OCI-LY1 (cell line): ENCODE results near the gene TSC1.

ENCODE experiments used
- H2AFZ ChIP-seq: fragments of 200-600 bp; sonication (generic), shearing (Covaris generic); 2 replicates; pipeline ENCODE4 v1.6.0; 2014; ENCODE audit warnings: antibody characterized with exemption, mild to moderate bottlenecking, low read length
- H3F3A ChIP-seq: fragments of 200-600 bp; sonication (generic), shearing (Covaris generic); 2 replicates; pipeline ENCODE4 v1.6.0; 2014; ENCODE audit warnings: mild to moderate bottlenecking, antibody characterized with exemption, low read length, moderate library complexity; ENCODE audit not compliant: insufficient read depth
- H3K27ac ChIP-seq: fragments of 200-600 bp; sonication (generic); 2 replicates; pipeline ENCODE4 v1.5.1; 2014; ENCODE audit warnings: low read length, mixed run types, mild to moderate bottlenecking, low read depth; ENCODE audit not compliant: poor library complexity, severe bottlenecking
- H3K27me3 ChIP-seq: fragments of 200-600 bp; sonication (generic); 2 replicates; pipeline ENCODE4 v1.6.0; 2014; ENCODE audit warnings: antibody characterized with exemption, mild to moderate bottlenecking, low read length, moderate library complexity; ENCODE audit not compliant: insufficient read depth
- H3K36me3 ChIP-seq: fragments of 200-600 bp; sonication (generic); 2 replicates; pipeline ENCODE4 v1.6.1; 2014; ENCODE audit warnings: mild to moderate bottlenecking, antibody characterized with exemption, low read length, moderate library complexity, mixed read lengths; ENCODE audit not compliant: insufficient read depth
- H3K4me1 ChIP-seq: fragments of 200-600 bp; sonication (generic); 2 replicates; pipeline ENCODE4 v1.5.1; 2014; ENCODE audit warnings: mild to moderate bottlenecking, low read length, moderate library complexity; ENCODE audit not compliant: insufficient read depth, severe bottlenecking
- H3K4me2 ChIP-seq: fragments of 200-600 bp; sonication (generic), shearing (Covaris generic); 2 replicates; pipeline ENCODE4 v1.6.1; 2014; ENCODE audit warnings: low read length
- H3K4me3 ChIP-seq: fragments of 200-600 bp; sonication (generic); 2 replicates; pipeline ENCODE4 v1.5.1; 2014; ENCODE audit warnings: low read length, low read depth, mild to moderate bottlenecking, mixed read lengths; ENCODE audit not compliant: poor library complexity, severe bottlenecking
- H3K79me2 ChIP-seq: fragments of 200-600 bp; shearing (Covaris generic); 2 replicates; pipeline ENCODE4 v1.6.1; 2016; ENCODE audit warnings: mixed run types, low read length, mixed read lengths; ENCODE audit not compliant: insufficient read depth
- H3K9ac ChIP-seq: fragments of 200-600 bp; sonication (generic), shearing (Covaris generic); 2 replicates; pipeline ENCODE4 v1.6.1; 2014; ENCODE audit warnings: mild to moderate bottlenecking, low read length, mixed read lengths
- H3K9me2 ChIP-seq: fragments of 200-600 bp; sonication (generic), shearing (Covaris generic); 2 replicates; pipeline ENCODE4 v1.6.1; 2014; ENCODE audit warnings: low read depth, mild to moderate bottlenecking, low read length, mixed read lengths
- H3K9me3 ChIP-seq: fragments of 200-600 bp; shearing (Covaris generic); 2 replicates; pipeline ENCODE4 v1.6.1; 2014; ENCODE audit warnings: low read length, mixed read lengths
- H4K20me1 ChIP-seq: fragments of 200-600 bp; sonication (generic), shearing (Covaris generic); 2 replicates; pipeline ENCODE4 v1.6.0; 2016; ENCODE audit warnings: mild to moderate bottlenecking, low read length; ENCODE audit not compliant: insufficient read depth
- EZH2 ChIP-seq: fragments of 200-600 bp; sonication (generic), shearing (Covaris generic); IDR thresholded peaks from 2 replicates; pipeline ENCODE4 v1.8.0; 2017; ENCODE audit warnings: borderline replicate concordance, mixed run types, mild to moderate bottlenecking, antibody characterized with exemption, low read length, moderate library complexity, mixed read lengths
- TF ChIP-seq, protein P1 (sequence below): fragments of 200-600 bp; sonication (generic), shearing (Covaris generic); IDR thresholded peaks from 2 replicates; pipeline ENCODE4 v1.5.1; 2017; ENCODE audit warnings: mild to moderate bottlenecking, antibody characterized with exemption, low read length, moderate library complexity, mixed read lengths

The TSC1 gene

GRCh38 chr9:132876849-132877248 lies 67.6 kb downstream of the TSC1 start:
- TF ChIP-seq, protein P1, sequence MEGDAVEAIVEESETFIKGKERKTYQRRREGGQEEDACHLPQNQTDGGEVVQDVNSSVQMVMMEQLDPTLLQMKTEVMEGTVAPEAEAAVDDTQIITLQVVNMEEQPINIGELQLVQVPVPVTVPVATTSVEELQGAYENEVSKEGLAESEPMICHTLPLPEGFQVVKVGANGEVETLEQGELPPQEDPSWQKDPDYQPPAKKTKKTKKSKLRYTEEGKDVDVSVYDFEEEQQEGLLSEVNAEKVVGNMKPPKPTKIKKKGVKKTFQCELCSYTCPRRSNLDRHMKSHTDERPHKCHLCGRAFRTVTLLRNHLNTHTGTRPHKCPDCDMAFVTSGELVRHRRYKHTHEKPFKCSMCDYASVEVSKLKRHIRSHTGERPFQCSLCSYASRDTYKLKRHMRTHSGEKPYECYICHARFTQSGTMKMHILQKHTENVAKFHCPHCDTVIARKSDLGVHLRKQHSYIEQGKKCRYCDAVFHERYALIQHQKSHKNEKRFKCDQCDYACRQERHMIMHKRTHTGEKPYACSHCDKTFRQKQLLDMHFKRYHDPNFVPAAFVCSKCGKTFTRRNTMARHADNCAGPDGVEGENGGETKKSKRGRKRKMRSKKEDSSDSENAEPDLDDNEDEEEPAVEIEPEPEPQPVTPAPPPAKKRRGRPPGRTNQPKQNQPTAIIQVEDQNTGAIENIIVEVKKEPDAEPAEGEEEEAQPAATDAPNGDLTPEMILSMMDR = no peak
- no peak for TF ChIP-seq EZH2
- H3K79me2 ChIP-seq = no peaks in the 10 kb centered on the region
- H3K4me1 ChIP-seq = peaks cover 18% of the 10 kb centered on the region
- no peaks in the 10 kb centered on the region for H3K9me3 ChIP-seq
- H3K27me3 ChIP-seq = no peaks in the 10 kb centered on the region
- H2AFZ ChIP-seq = no peak overlapping the region
- no peaks in the 10 kb centered on the region for H3K36me3 ChIP-seq
- no peak overlapping the region for H3K27ac ChIP-seq
- H3K4me3 ChIP-seq = no peak overlapping the region
- H4K20me1 ChIP-seq = no peaks in the 10 kb centered on the region
- no peak overlapping the region for H3K4me2 ChIP-seq
- no peaks in the 10 kb centered on the region for H3F3A ChIP-seq
- H3K9me2 ChIP-seq = no peaks in the 10 kb centered on the region
- no peak overlapping the region for H3K9ac ChIP-seq

DNA sequence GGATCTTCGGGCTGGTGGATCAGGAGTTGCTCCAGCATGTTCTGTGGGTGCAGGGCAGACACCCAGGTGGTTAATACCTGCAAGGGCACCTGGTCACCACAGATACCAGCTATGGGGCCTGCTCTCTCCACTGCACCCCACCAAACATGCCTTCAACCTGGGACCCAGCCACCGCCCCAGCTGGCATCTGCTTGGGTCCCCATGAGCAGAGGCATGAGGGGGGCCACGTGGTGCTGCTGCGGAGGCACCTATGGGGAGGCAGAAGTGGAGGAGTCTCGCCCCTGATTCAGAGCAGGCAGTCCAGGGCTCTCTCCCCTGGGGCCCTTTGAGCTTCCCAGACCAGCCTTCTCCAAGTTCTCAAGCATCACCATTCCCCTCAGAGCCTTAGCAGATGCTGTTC lies 69.3 kb downstream of the TSC1 start:
- Histone ChIP-seq H3F3A (no peaks in the 10 kb centered on the region), H3K9me2 (no peaks in the 10 kb centered on the region), H3K9ac (no peak overlapping the region), H3K4me2 (no peak overlapping the region), H3K36me3 (no peaks in the 10 kb centered on the region), H3K4me3 (no peak overlapping the region), H2AFZ (no peak overlapping the region), H3K27me3 (no peaks in the 10 kb centered on the region), H3K4me1 (peaks cover 18% of the 10 kb centered on the region), H3K79me2 (no peaks in the 10 kb centered on the region), H3K27ac (no peak overlapping the region), H3K9me3 (no peaks in the 10 kb centered on the region), H4K20me1 (no peaks in the 10 kb centered on the region)
- no peak for TF ChIP-seq EZH2
- TF ChIP-seq, protein P1 = no peak

DNA sequence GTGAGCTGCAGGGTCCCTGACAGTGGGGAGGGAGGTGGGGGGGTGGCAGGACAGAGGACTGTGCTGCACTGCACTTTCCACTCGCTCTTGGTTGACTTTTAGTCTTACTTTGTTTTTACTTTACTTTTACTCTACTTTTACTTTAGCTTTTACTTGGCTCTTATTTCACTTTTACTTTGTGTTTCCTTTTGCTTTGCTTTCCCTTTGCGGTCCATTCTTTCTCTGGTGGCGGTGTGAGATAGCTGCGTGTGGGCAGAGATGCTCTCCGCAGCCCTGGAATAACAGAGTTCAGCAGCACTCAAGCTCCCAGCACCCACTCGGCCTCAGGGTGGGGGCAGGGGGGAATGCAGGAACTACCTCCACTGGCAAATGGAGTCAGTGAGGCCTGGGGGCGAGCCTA lies 71.0 kb downstream of the TSC1 start:
- Histone ChIP-seq H3K4me3 (no peak overlapping the region), H3K27me3 (no peaks in the 10 kb centered on the region)
- TF ChIP-seq EZH2 = no peak
- TF ChIP-seq, protein P1 = no peak

More for the DNA sequence above, 71.0 kb downstream of the TSC1 start:
- Histone ChIP-seq H2AFZ (no peak overlapping the region), H3K36me3 (no peaks in the 10 kb centered on the region), H3K79me2 (no peaks in the 10 kb centered on the region), H3K4me1 (peaks cover 5% of the 10 kb centered on the region), H3K4me2 (no peak overlapping the region), H3K27ac (no peak overlapping the region), H4K20me1 (no peaks in the 10 kb centered on the region), H3K9ac (no peak overlapping the region), H3K9me2 (no peaks in the 10 kb centered on the region), H3F3A (no peaks in the 10 kb centered on the region), H3K9me3 (no peaks in the 10 kb centered on the region)
